H1 (cell line): Measurements from ENCODE around the gene RXRA. TPM values are rescaled to one million over a fixed set of nuclear protein-coding genes. Genes with fewer than 3 reads are reported as not detected.

Experiments
- CHD2 ChIP-seq: IDR thresholded peaks from 2 replicates; pipeline ENCODE4 v1.6.1; 2012; ENCODE audit warnings: low read length, improper control_type of control experiment
- CHD7 ChIP-seq: fragments of 300-600 bp; sonication (generic); IDR thresholded peaks from 2 replicates; pipeline ENCODE4 v1.7.1; 2012; ENCODE audit warnings: low read length, moderate library complexity, mild to moderate bottlenecking, inconsistent platforms; ENCODE audit not compliant: insufficient replicate concordance
- CTBP2 ChIP-seq: IDR thresholded peaks from 2 replicates; pipeline ENCODE4 v1.7.0; 2011; ENCODE audit warnings: borderline replicate concordance, mild to moderate bottlenecking, moderate library complexity, mixed read lengths, low read length; ENCODE audit not compliant: insufficient read depth, insufficient read length
- FOSL1 ChIP-seq: IDR thresholded peaks from 2 replicates; pipeline ENCODE4 v1.6.1; 2011; ENCODE audit warnings: mild to moderate bottlenecking, low read depth, low read length, moderate library complexity; ENCODE audit not compliant: insufficient read depth
- HDAC6 ChIP-seq: IDR thresholded peaks from one replicate; pipeline ENCODE4 v1.7.1; 2012; ENCODE audit warnings: low read depth, mild to moderate bottlenecking, inconsistent platforms, low read length, moderate library complexity
- MAFK ChIP-seq: IDR thresholded peaks from 2 replicates; pipeline ENCODE4 v1.6.1; 2012; ENCODE audit warnings: low read depth, mild to moderate bottlenecking, improper control_type of control experiment, low read length
- RAD21 ChIP-seq, 2 experiments: IDR thresholded peaks in 1 of 2; conservative IDR thresholded peaks in 1 of 2; 2 replicates each; pipeline ENCODE4 v1.6.1; 2011; ENCODE audit warnings: low read depth in 2 of 2, low read length in 2 of 2, improper control_type of control experiment in 1 of 2, inconsistent platforms in 1 of 2, mild to moderate bottlenecking in 1 of 2, moderate library complexity in 1 of 2
- SIX5 ChIP-seq: IDR thresholded peaks from 2 replicates; pipeline ENCODE4 v1.6.1; 2011; ENCODE audit warnings: mild to moderate bottlenecking, low read depth, low read length
- SP2 ChIP-seq: IDR thresholded peaks from 2 replicates; pipeline ENCODE4 v1.6.1; 2012; ENCODE audit warnings: mild to moderate bottlenecking, low read length, inconsistent platforms
- TCF12 ChIP-seq: IDR thresholded peaks from 2 replicates; pipeline ENCODE4 v1.6.1; 2011; ENCODE audit warnings: low read depth, mild to moderate bottlenecking, low read length
- polyA plus RNA-seq, 7 experiments: library from polyadenylated mRNA; depleted of rRNA in 3 of 7; stranded (reverse) in 5 of 7; unstranded in 2 of 7; fragments of >200 nt in 5 of 7; fragments of 200-250 nt in 2 of 7; gene quantifications; 1 replicate in 5 of 7; 2 replicates in 1 of 7; 4 replicates in 1 of 7; pipeline versions ENCODE4 v1.2.1 to v1.2.3, GENCODE V29; 2011 to 2013; ENCODE audit warnings: missing spikeins in 2 of 7, mixed read lengths in 2 of 7
- total RNA-seq: library from RNA; stranded (reverse); fragmentation: NEBNext Ultra II Directional; extraction: Animal tissue kit (Norgen Biotek cat#: 25700); gene quantifications from 2 replicates; pipeline ENCODE4 v1.2.1, GENCODE V29; 2021

RXRA gene
- total and polyA plus RNA-seq, 2 of the 8 experiments (the other 6 are each of a cell fraction or from before 2014, with no cell fraction given), result 9.8 to 29.4 TPM

DNA sequence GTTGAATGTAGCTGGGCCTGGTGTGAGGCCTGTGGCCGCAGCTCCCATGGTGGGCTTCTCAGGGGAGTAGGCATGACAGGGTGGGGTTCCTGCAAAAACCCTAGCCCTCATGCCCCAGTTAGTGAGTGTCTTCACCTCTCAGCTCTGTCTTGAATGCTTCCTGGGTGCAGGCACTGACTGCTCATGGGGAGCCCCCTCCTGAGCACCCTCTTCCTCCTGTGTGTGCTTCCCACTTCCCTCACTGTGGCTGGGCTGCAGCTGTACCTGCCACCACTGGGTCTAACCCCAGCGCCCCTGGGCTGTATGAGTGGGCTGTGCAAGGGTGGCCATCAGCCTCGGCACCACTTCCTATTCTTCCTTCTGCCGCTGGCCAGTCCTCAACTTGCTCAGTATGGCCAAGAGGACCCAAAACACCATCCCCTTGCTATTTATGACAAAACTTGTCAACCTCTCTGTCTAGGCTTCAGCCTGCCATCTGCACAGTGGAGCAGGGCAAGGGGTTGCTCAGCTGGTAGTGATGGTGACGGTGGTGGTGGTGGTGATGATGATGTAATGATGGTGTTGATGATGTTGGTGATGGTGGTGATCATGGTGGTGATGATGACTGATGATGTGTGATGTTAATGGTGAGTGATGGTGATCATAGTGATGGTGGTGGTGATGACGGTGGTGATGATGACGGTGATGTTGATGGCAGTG, 67.5 kb downstream of the RXRA start (continued):
- no peak for TF ChIP-seq CHD7
- no peak for TF ChIP-seq TCF12
- TF ChIP-seq HDAC6, result no peak
- TF ChIP-seq SP2, result no peak
- no peak for TF ChIP-seq CTBP2
- TF ChIP-seq MAFK, result no peak
- no peak for TF ChIP-seq SIX5
- no peak for TF ChIP-seq RAD21 (IDR thresholded peaks at IDR 0.05 in 1 of 2, conservative IDR thresholded peaks at IDR 0.05 in 1 of 2; ENCODE audit: low read depth in 2 of 2, low read length in 2 of 2)
- no peak for TF ChIP-seq FOSL1
- no peak for TF ChIP-seq CHD2
